ENCODE measurements around the gene GTF2IRD1. TPM values are rescaled to one million over a fixed set of nuclear protein-coding genes. Genes with fewer than 3 reads are reported as not detected.

The GTF2IRD1 gene
- total RNA-seq, 1 experiment from 2014 or later: 34.3 TPM

DNA sequence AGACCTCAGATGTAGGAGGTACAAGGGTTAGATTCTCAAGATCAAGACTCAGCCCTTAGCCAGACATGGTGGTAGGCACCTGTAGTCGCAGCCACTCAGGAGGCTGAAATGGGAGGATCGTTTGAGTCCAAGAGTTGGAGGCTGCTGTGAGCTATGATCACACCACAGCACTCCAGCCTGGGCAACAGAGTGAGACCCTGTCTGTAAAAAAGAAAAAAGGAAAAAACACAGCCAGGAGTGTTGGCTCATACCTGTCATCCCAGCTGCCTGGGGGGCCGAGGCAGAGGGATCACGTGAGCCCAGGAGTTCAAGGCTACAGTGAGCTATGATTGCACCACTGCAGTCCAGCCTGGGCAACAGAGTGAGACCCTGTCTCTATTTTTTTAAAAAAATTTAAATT is 69.3 kb downstream of the GTF2IRD1 start:
- H3K23ac ChIP-seq (ENCODE audit: insufficient read length, low read depth, low read length): no peak overlapping the region
- H3K9me3 ChIP-seq (ENCODE audit: control insufficient read depth, low read depth, low read length): no peaks in the 10 kb centered on the region
- H3K18ac ChIP-seq (ENCODE audit: insufficient read length, low read depth, low read length): no peak overlapping the region
- H3K9me3 Mint-ChIP-seq: no peaks in the 10 kb centered on the region; a peak in 1 of 5 replicates
- H3K27ac Mint-ChIP-seq: no peak overlapping the region
- H3K27me3 Mint-ChIP-seq (ENCODE audit: low read depth): no peaks in the 10 kb centered on the region
- H2BK120ac ChIP-seq (ENCODE audit: low read depth, low read length, poor library complexity, severe bottlenecking): no peak overlapping the region
- no peak overlapping the region for H2AK5ac ChIP-seq (ENCODE audit: insufficient read length, low read length)
- no peak overlapping the region for H2BK15ac ChIP-seq (ENCODE audit: low read depth, low read length)
- TF ChIP-seq, protein P1, sequence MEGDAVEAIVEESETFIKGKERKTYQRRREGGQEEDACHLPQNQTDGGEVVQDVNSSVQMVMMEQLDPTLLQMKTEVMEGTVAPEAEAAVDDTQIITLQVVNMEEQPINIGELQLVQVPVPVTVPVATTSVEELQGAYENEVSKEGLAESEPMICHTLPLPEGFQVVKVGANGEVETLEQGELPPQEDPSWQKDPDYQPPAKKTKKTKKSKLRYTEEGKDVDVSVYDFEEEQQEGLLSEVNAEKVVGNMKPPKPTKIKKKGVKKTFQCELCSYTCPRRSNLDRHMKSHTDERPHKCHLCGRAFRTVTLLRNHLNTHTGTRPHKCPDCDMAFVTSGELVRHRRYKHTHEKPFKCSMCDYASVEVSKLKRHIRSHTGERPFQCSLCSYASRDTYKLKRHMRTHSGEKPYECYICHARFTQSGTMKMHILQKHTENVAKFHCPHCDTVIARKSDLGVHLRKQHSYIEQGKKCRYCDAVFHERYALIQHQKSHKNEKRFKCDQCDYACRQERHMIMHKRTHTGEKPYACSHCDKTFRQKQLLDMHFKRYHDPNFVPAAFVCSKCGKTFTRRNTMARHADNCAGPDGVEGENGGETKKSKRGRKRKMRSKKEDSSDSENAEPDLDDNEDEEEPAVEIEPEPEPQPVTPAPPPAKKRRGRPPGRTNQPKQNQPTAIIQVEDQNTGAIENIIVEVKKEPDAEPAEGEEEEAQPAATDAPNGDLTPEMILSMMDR (conservative IDR thresholded peaks at IDR 0.05): no peak
- no peak overlapping the region for H4K5ac ChIP-seq (ENCODE audit: insufficient read length, low read depth, low read length)
- H3K9ac ChIP-seq (ENCODE audit: extremely low read depth, insufficient read length, low read length): no peak overlapping the region
- peaks cover 3% of the 10 kb centered on the region; the same call in 1 of the 2 replicates for H3K4me1 ChIP-seq (ENCODE audit: insufficient read depth, low read length)
- no peak overlapping the region for H3K14ac ChIP-seq (ENCODE audit: insufficient read depth, low read length)
- H2BK12ac ChIP-seq (ENCODE audit: insufficient read length, low read depth, low read length): no peak overlapping the region
- no peak overlapping the region for H4K91ac ChIP-seq (ENCODE audit: insufficient read length, low read depth, low read length)
- WGBS (ENCODE audit: extremely low coverage, insufficient read length, low lambda C conversion rate): no CpG with 5 or more reads among the region's 4 CpGs
- H2BK20ac ChIP-seq (ENCODE audit: low read depth, low read length, poor library complexity, severe bottlenecking): no peak overlapping the region
- no peak overlapping the region for H2AFZ ChIP-seq (ENCODE audit: low read length)
- peaks cover 39 to 70% (median 68%) of the 10 kb centered on the region in 3 experiments for H3K36me3 Mint-ChIP-seq (ENCODE audit: insufficient read depth in 1 of 3, low read depth in 3 of 3)
- no peak overlapping the region for H3K27ac ChIP-seq (ENCODE audit: insufficient read length, low read depth, low read length)
- H3K79me2 ChIP-seq (ENCODE audit: insufficient read depth, low read length): no peaks in the 10 kb centered on the region
- H3K4me3 Mint-ChIP-seq: no peak overlapping the region; a peak in 1 of 5 replicates
- no peak overlapping the region for H2BK5ac ChIP-seq (ENCODE audit: insufficient read length, low read length)
- no peaks in the 10 kb centered on the region for H3K79me1 ChIP-seq (ENCODE audit: insufficient read depth, low read depth, low read length, poor library complexity, severe bottlenecking)
- no peak overlapping the region for H4K8ac ChIP-seq (replicated peaks; ENCODE audit: insufficient read length, low read depth, low read length)
- H4K20me1 ChIP-seq (ENCODE audit: control insufficient read depth, insufficient read depth, insufficient read length): no peaks in the 10 kb centered on the region
- no peak overlapping the region for H3K4me2 ChIP-seq (ENCODE audit: insufficient read depth, insufficient read length, low read length)
- H3T11ph ChIP-seq (ENCODE audit: low read length): no peak overlapping the region
- H3K4ac ChIP-seq (ENCODE audit: low read depth, low read length): no peak overlapping the region
- H3K56ac ChIP-seq (ENCODE audit: insufficient read length, low read depth, low read length): no peak overlapping the region
- no peak for DNase-seq
- no peaks in the 10 kb centered on the region for H3K23me2 ChIP-seq (ENCODE audit: insufficient read length, low read depth, low read length, poor library complexity, severe bottlenecking)
- no peaks in the 10 kb centered on the region for H3K27me3 ChIP-seq (ENCODE audit: insufficient read depth, low read length)
- H3K4me1 Mint-ChIP-seq: peaks cover 10 to 19% of the 10 kb centered on the region in 2 experiments

Data from H9 (cell line).